Measurements from ENCODE around the gene CAPN8.

CAPN8 gene

DNA sequence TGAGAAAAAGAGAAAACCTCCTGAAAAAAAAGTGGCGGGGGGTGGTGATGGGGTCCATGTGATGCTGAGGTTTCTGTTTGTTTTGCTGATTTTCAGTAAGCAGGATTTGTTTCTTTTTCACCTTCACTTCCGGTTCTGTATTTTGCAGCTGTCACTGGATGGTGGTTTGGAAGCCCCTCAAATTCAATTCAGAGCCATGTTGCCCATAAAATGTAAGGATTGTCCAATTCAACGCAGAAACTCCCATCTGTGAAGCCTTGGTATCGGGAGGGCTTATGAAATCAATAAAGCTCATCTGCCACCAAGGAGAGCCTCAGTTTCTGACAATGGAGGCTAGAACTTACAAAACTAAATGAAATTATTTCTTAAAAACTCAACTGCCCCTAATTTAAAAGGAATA, 12.1 kb downstream of the CAPN8 start:
- no peak for DNase-seq

DNA sequence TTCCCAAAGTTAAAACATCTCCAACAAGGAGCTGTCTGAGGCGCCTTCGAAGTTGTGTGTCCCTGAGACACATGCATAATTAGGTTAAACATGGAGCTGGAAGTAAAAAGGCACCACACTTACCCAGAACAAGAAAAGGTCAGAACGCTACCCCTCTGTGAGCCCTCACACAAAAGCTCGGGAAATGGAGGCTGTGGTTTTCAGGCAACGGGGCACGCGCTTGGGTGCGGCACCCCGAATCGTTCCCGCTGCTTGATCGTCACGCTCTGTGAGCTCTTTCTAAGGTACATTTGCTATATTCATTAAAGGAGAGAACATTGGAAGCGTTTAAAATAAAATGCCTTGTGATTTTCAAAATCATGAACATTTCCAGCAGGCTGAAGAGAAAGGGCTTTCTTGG, 12.5 kb downstream of the CAPN8 start:
- DNase-seq, result no peak

DNA sequence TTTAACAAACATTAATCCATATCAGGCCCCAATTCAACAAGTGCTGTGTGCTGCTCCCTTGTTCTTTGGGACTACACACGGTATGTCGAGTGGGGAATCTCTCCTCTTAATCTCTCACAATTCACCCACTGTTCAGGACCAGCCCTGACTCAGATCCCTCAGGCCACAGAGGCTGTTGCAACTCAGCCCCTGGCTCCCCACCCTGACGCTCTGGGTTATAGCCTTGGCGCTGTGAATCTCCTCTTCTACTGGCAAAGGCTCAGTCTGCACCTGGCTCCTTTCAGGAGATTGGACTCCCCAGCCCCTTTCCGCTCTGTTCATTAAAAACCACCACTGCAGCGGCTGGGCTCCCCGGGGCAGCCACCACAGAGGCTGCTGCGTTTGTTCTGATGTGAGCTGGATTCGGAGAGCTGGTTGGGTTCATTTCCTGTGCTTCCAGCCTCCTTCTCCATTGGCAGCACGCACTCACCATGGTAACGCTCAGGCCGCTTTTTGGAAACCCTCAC, 13.0 kb downstream of the CAPN8 start:
- DNase-seq, result no peak

DNA sequence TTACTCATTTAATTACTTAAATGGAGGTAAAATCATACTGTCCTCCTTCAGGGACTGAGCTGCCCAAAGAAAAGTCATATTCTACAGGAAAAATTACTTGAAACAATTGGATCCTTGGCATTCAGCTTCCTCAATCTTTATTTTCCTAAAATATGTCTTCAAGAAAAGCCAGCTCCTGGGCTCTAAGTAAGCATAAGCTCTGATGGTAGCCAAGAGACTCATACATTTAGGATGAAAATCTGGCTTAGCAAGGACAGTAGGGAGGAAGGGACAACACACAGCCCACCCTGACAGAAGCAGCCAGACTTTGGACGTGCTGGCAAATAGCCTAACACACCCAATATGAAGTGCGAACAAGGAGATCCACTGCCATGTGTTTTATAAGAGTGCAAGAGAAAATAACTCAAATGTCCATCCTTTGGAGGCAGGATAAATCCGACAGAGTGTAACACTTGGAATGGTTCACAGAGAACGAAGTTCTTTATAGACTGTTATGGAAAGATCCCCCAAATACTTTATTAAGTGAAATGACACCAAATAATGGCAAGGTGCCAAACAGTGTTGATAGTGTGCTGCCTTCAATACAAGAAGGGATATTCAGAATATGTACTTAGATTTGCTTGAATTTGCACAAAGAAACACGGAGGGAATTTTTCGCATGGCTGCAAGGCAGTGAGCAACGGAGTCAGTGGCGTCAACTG, 14.1 kb downstream of the CAPN8 start:
- no peak for DNase-seq

DNA sequence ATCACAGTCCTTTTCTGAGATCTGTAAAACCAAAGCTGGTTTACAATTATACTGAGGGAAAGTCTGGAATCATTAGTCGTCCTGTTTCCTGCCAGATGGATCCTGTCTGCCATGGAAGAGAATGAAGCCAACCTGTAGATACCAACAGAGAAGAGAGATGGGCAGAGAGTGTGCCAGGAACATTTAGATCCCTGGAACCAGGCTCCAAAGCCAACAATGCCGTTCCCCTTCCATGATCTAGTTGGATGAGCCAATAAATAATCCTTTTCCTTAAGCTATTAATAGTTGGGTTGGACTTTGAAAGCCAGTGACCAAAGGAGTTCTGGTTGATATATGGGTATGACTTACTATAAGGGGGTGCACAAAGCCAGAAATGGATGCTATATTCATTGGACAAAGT, 15.0 kb downstream of the CAPN8 start:
- no peak for DNase-seq

DNA sequence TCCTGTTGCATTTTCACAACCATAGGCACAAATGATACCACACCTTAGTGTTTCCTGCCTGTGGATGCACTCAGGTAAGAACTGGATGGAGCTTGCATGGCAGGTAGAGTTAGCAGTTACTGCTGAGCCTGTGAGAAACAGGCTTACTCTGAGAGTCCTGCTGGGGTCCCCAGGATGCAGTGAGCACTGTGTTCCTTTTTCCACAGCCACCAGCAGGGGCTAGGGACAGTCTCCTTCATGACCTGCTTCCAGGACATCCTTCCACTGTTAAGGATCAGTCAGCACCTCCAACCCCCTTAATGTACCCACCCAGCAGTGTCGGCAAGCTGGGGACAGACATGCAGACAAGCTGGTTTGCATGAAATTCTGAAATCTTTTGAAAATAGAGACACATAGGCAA, 16.3 kb downstream of the CAPN8 start:
- no peak for DNase-seq

DNA sequence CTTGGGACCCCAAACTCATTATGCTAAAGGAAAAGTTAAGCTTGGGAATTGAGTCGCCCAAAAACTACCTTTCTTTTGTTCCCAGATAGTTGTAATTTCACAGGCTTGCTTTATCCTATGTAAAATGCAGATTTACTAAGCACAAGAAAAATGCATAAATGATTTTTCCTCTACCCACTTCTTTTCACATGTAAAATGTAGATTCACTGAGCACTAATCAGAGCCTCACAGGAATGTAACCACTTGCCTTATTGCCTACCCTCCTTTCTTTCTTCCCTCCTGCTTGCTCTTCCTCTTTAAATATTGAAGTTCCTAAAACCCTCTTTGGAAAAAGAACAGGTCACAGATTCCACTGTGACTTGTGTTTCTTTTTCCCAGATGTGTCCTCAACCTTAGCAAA, 18.3 kb downstream of the CAPN8 start:
- DNase-seq, result no peak

DNA sequence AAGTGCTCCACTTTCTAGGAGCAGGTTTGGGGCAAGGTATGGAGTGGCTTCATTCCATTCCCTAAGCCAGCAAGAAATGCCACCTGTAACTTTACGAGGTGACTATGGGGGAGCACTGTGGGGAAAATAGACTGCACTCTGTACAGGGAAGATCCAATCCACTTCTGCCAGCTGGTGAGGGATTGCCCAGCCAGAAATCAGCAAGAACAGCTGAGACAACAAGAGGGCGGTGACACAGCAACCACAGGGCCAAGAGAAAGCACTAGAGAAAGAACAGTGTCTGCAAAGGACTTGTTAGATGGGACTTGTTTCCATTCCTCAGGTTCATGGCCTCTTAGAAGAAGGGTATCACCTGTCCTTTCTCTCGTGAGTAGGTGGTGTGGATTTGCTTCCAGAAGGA, 19.6 kb downstream of the CAPN8 start:
- DNase-seq, result no peak

DNA sequence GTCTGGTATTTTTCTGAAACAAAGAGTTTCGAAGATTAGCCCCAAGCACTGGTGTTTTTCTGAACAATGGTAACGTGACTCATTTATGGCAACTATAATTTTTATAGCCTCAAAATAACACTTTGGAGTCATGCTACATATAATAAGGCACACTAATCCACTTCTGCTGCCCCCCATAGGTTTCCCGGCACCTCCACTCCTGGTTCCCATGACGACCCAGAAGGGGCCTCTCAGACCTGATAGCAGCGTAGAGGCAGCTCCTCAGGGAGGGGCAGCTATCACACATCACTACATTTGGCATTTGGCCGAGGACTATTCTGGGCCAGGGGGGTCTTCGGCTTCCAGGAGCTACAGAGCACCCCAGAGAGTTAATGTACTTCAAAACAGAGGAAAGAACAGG, 23.3 kb downstream of the CAPN8 start:
- no peak for DNase-seq

DNA sequence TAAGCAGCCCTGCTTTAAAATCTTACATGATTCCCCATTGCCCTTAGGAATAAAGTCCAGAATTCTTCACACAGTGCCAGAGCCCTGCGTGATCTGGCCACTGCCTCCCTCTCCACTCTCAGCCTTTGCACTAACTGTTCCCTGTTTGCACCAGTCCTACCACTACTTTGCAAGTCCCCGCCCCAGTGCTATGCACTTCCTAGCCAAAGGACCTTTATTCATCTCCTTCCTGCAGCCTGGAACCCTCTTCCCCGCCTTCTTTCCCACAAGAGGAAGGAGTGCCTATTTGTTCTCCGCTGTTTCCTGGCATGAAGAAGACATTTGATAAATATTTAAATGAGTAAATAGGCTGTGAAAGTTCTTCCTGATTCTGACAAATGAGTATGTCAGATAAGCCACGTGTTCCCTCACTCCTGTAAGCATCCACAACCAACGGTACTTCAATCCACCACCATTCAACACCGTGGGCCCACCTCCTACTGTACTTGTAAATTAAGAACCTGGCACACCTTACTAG, 23.9 kb downstream of the CAPN8 start:
- no peak for DNase-seq

DNA sequence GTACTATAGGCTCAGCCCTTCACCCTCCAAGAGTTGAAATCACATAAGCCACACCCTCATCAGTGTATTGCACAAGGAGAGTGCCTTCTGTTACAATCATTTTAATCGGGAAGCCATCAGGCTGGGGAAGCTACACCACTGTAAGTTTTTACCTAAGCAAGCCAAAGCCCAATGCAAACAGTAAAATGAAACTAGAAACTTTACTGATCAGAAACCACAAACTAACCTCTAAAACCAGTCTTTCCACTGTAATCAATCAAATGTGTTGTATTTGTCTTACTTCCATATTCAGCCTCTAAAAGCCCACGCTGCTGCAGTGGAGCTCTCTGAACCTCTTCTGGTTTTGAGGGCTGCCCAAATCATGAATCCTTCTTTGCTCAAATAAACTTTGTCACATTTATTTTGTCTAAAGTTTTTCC, 26.2 kb downstream of the CAPN8 start:
- peak; percentile 10 for DNase-seq

DNA sequence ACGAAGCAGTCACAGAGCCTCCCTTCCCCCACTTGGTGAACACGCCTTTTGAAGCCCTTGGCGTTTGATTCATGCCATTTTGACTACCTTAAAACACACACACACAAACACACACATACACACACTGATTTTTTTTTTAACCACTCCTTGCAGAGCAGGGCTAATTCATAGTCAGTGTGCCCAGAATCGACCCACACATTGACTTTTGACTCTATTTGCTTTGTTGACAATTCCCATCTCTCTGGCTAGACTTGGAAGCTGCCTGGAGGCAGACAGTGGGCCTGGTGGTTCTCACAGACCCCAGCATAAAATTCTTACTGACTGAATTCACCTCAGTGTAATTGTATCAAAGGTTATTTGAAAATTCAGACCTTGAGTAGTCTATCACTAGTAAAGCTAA, 30.3 kb downstream of the CAPN8 start:
- no peak for DNase-seq

DNA sequence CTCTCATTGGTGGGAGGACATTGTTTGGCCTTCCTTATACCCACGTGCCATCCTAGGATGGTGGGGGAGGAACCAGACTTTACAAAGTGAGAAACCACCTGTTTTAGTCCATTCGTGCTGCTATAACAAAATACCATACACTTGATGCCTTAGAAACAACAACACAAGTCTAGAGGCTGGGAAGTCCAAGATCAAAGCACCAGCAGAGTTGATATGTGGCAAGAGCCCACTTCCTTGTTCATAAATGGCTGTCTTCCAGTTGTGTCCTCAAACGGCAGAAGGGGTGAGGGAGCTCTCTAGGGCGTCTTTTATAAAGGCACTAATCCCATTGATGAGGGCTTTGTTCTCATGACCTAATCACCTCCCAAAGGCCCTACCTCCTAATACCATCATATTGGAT, 31.1 kb downstream of the CAPN8 start:
- DNase-seq, result no peak

DNA sequence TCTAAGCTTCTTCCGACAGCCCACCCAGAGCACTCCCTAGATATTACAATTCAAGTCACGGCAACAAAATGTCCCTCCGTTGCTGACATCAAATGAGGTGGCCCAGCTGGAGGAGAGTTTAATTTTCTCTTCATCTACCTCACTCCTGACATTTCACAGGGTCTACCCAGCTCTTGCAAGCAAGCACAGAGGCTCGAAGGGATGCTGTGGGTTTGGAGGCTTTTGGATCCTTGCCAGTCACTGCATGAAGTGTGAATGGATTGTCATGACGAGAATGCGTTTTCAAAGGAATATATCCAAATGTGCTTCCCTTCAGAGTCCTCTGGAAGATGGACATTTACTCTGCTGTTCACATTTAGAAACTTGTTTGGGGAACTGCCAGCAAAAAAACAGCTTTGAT, 33.5 kb downstream of the CAPN8 start:
- no peak for DNase-seq

DNA sequence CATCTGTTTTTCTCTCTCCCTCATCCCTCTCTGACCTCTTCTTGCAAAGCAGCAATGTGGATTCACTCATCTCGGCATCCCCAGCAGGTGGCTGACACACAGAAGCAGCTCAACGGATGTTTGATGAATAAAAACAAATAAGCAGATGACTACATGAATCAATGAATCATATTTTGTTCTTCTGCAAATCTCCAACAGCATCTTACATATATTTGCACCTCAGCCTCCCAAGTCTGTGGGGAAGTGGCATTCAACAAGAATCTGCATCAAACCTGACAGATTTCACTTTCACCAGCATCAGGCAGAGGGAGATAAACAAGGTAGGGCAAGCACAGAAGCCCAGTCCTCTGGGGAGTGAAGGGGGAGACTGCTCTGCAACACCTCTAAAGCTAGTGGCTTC, 34.0 kb downstream of the CAPN8 start:
- DNase-seq, result no peak

DNA sequence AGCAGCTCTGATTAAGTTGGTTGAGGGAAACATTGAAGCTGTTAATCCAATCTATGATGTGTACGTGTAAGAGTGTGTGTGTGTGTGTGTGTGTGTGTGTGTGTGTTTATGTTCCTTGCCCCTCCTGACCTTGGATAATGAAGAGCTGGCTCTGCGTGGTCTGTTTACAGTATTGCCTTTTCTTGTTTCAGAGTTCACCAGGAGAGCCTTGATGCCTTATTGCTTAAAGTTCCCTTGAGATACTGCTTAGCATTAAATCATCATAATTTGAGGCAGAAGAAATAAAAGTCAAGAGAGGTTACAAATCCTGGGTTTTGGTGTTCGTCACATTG, 36.4 kb downstream of the CAPN8 start:
- DNase-seq, result no peak

DNA sequence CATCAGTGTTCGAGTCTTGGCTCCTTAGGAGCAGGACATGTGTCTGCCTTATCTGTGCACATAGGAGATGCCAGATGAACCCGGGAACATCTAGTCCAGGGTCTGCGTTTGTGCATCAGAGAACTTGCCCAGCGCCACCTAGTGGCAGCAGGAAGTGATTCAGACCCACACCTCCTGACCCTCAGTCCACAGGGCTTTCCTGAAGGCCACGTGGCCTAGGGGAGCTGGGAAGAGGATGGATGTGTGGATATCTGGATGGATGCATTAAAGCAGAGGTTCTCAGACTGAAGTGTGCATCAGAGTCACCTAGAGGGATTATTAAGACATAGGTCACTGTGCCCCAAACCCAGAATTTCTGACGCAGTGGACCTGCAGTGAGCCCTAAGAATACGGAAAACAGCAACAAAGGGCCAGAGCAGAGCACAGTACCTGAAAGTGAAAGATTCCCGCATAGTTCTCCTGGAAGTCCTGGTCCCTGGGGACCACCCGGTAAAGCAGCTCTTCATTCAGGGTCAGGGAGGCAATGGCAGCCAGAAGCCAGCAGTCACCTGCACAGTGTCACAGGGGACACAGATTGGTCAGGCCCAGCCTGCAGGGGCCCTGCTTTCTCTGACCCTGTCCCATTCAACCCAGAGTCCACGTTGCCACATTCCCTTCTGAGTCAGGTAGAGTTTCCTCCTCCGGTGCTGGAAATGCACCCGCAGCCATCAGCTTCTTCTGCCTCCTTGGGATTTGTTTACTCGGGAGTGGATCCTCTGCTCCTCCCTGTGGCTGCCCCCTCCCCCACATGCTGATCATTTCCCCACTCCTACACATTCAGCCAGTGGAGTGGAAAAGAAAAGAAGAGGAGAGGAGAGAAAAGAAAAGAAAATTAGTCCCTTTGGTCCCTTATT, 37.0 kb downstream of the CAPN8 start:
- peak; percentile 71 for DNase-seq

DNA sequence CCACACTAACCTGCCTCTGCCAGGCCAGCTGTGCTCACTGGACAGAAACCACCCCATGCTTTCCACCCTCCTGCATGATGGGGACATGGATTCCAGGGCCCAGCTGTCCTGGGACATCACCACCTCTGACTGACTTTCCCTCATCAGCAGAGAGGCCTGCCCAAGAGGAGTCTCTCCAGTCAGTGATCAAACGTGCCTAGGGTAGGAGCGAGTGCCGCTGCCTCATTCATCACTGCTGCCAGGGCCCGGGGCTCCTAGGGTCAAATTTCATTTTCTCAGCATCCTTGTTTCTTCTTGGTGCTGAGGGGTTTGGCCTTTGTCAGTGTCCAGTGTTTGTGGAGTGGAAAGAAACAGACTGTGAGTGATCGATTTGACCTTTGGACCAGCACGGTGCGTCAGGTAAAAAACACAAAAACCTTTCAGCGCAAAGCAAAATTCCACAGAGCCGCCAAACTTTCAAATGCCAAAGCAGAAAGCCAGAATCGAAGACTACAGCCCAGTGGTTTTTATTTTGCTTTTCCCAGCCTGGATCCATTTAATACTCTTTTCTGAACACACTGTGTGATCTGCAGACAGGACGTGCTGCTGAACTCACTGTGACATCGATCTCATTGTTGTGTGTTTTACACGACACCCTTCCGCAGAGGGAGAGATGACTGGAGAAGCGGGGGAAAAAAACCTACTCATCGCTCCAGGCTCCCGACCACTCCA, 43.2 kb downstream of the CAPN8 start:
- DNase-seq, result no peak

DNA sequence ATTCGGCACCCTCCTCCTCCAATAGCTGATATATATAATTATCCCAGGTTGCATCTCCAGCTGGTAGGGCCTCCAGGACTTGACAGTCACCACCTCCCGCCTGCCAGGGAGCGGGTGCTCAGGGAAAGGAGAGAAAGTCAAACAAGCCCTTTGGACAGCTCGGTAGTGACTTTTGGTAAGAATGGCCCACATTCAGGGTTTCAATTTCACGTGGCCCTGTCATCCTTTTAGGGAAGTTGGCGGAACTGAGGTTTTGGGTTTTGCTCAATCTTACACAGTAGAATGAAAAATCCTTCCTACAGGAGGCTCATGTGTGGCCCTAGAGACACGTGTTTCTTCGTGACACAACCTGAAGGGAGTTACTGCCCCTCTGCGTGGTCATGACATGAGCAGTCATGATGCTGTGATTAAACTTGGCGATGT, 44.2 kb downstream of the CAPN8 start:
- peak; percentile 94 for DNase-seq

DNA sequence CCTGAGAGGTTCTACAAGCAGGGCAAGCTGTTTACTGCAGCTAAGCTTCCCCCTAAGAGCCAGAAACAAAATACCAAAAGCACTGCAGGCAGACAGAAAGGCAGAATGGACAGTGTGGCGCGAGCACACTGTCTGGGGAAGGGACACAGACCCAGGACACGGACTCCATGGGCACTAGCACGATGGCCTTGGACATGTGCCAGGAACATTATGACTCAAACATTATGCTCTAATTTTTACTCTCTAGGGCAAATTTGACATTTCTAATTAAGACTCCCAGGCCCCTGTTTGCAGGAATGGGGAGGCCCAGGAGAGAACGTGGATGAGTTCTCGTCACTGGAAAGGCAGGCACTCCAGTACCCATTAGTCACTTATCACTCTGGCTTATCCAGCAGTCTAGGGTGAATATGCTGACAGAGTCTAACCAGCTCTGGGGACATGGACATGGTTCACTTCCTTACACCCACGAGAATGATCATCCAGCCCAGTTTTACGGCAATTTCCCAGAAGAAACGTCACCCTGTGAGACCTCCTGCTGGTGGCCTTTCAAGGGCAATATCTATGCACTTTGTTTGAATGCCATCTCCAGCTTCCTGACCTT, 45.1 kb downstream of the CAPN8 start:
- peak; percentile 90 for DNase-seq

DNA sequence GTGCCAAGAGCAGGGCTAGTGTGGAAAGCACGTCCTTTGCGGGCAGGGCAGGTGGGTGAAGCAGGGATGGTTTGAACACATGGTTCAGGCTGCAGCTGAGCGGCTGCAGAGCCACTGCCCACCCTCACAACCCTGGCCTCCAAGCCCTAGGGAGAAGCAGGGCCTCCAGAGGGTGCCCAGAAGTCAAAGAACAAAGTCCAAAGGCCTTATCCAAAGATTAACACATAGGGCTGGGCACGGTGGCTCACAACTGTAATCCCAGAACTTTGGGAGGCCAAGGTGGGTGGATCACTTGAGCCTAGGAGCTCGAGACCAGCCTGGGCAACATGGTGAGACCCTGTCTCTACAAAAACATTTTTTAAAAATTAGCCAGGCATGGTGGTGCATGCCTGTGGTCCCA, 46.8 kb downstream of the CAPN8 start:
- DNase-seq, result no peak

DNA sequence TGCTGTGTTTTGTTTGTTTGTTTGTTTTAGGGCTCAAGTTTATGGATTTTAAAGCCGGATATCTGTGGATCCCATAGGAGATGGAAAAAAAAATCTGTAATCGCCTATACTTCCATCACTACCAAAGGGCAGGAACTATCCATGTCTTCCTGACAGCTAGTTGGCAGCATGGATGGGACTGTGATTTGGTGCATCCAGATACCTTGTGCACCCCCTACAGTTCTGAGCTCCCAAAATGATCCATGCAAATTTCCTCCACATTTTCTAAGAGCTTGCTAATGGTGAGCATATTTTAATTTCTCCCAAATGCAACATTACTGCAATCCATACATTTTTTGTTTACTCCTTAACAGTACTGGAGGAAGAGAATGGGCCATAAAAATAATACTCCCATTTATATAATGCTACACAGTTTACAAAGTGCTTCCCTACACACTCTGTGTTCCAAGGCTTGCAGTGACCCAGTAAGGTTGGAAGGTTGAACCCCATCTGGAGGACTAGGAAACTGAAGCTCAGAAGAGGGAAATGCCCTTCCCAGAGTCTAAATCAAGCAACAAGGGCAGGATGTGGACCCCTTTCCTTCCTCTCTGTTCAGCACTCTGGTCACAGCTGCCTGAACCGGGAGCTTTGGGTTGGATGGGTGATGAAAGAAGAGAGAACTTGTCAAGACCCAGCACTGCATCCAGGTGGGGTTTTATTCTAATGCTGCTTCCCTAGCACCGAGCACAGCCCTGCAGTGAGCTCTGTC, 48.0 kb downstream of the CAPN8 start:
- no peak for DNase-seq

All from suppressor macrophage treated with lipopolysaccharide for 4 hours (primary cell).